ENCODE data around the gene DHRSX.

Gene DHRSX

GRCh38 chrX:2184089-2184488, 316.7 kb downstream of the DHRSX start:
- DNase-seq = no peak

GRCh38 chrX:2183193-2183725, 317.5 kb downstream of the DHRSX start:
- no peak for DNase-seq

DNA sequence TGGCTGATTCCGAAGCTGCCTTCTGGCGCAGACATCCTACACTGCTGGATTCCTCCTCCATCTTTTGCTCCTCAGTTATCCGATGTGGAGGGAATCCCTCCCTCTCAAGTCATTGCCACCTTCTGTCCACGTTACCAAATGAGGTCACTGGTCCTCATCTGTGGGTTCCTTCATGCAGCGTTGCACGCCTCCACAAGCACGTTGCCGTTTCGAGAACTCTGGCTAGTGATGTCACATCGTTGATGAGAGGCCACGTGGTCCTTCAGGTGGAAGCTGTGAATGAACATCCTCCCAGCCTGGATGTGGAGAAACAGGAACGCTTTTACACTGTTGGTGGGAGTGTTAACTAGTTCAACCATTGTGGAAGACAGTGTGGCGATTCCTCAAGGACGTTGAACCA, 323.2 kb downstream of the DHRSX start:
- no peak for DNase-seq

DNA sequence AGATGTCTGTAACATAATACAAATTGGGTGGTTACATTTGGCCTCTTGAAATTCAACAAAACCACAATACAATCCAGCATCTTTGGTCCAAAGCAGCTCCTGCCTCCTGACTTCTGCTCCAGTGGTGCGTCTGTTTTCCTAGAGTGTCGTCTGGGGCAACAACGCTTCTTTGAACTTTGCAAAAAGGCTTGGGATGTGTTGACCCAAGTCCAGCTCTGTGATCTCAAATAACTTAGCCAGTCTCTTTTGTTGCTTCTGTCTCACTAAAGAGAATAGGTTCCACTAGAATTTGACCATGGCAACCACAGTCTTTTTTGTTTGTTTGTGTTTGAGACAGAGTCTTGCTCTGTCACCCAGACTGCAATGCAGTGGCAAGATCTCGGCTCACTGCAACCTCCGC, 324.0 kb downstream of the DHRSX start:
- DNase-seq = no peak

DNA sequence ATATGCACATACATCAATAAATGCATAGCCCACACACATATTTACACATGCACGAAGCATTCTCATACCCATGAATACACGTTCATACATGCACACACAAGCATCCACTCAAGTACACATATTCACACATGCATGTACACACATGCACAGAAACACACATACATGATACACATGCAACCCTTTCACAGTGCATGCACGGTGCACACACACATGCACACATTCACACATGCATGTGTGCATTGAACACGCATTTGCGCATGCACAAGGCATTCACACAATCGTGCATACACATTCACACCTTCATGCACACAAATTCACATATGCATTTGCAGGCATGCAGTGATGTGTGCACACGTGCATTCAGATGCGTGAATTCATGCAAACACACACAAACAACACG, 324.5 kb downstream of the DHRSX start:
- no peak for DNase-seq

DNA sequence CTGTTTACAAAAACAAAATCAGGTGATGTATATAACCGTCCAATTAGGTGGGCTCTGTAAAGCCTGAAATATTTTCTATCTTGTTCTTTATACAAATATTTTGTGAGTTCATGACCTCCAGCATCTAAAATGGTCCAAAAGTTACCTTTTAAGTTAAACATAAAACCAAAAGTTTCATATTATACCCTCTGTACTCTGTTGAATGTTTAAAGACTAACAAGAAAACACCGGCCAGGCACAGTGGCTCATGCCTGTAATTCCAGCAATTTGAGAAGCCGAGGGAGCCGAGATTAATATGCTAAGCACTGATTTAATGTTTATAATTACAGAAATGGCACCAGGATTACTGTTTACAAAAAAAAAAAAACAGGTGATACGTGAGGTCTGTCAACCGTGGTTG, 328.4 kb downstream of the DHRSX start:
- no peak for DNase-seq

All from inflammatory macrophage treated with lipopolysaccharide for 1 hour (primary cell).